Activated naive CD4-positive, alpha-beta T cell (primary cell): ENCODE measurements around the gene THSD4.

Experiments used
- DNase-seq, 4 experiments: peaks; one replicate each; lab custom pipeline; 2025; lab: John Stamatoyannopoulos, UW

THSD4 gene

DNA sequence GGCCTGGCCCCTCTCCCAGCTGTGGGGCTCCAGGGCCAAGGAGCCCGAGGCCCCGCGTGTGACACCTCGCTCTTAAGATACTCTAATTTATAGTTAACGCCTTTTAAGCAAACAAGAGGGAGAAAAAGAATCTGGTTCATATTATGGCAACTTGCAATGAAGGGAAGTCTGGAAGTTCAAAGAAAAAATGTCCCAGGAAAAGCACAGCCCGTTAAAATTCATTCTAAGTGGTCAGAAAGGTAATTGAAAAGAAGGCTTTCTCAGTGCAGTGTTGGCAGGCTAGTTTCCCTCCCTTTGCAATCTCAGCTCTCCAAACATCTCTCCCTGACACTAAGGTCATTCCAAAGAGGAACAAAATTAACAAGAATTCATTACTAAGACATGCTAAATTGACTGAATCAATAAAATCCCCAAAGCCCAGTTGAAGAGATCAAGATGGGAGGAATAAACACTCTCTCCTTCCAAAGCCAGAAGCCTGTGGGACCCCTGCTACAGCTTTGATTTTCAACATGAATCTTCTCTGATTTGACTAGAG lies 339.3 kb downstream of the THSD4 start:
- no peak for DNase-seq

DNA sequence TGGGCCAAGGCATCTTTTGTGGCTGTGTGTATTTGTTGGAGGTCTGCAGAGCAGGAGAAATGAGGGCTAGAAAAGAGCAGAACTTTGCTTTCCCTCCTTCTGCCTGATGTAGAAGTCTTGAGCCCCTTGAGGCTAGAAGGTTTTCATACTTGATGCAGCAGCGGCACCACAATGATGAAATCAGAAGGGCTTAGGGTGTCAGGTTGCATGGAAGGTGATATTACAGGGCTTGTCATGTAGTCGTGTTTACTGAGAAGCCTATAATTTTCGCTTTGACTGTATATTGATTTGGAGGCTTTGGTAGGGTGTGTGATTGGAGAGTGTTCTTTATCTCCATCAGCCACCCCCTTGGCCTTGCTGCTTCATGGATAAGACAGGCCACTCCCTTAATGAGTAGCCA lies 339.8 kb downstream of the THSD4 start:
- no peak for DNase-seq

DNA sequence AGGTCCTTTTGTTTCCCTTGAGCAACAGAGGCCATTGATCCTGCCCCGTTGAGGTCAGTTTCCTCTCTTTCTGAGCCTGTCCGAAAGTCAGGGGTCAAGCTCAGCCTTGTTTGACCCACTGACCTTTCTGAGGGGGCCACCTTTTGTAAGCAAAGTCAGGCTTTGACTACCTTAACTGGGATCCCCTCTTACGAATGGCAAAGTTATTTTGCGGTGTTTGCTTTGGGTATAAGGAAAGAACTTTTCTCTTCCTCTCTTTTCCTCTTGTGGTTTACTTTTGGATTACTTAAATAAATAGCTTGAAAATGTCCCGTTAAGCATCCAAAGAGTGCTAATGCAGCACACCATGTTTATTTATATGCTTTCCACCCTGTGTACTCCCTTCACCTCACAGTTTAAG lies 340.6 kb downstream of the THSD4 start:
- DNase-seq: no peak

DNA sequence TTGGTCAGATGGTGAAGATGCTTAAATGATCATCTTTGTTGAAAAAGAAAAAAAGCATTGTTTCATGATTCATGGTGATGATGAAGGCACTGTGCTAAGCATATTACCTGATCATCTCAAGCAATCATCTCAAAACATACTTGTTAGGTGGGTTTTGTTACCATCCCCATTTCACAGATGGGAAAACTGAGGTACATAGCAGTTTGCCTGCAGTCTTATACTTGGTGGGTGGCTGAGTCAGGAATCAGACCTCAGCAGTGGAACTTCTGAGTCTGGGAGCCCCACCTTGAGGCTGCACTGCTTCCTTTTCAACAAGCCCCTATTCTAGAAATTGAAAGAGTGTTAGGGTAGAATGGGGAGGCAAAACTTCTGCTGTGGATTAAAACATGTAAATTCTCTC lies 341.1 kb downstream of the THSD4 start:
- no peak for DNase-seq

DNA sequence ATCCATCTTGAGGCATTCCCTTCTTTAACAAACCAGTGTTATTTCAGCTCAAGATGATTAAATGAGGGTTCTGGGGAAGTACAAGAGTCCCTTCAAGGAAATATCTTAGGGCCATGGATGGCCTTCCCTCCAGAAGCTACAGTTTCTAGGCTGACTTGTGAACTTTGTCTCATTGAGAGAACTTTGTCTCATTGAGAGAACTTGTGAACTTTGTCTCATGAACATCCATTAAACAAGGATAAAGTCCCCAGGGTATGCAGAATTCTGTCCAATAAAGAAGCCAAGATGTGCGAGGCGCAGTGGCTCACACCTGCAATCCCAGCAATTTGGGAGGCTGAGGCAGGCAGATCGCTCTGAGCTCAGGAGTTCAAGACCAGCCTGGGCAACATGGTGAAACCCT lies 341.5 kb downstream of the THSD4 start:
- no peak for DNase-seq

DNA sequence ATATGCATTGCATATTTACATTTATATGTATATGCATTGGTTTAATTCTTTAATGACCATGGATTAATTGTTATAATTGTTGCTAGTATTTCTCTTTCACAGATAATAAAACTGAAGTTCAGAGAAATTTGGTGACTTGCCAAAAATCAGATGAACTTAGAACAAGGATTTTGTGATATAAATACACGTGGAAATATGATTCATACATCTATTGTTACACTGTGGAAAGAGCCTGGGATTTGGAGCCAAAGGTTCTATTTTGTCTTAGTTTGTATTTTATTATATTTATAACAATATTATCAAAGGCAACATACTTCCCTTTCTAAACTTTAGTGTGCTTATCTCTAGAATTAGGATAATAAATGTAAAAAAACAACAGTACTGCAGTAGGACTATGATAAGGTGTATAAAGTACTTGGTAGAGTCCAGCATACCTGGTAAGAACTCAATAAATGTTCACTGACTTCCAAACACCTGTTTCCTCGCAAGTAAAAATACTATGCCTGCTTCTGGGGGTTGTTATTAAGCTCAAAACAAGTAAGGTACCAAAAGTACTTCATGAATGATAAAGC lies 342.9 kb downstream of the THSD4 start:
- DNase-seq: no peak

DNA sequence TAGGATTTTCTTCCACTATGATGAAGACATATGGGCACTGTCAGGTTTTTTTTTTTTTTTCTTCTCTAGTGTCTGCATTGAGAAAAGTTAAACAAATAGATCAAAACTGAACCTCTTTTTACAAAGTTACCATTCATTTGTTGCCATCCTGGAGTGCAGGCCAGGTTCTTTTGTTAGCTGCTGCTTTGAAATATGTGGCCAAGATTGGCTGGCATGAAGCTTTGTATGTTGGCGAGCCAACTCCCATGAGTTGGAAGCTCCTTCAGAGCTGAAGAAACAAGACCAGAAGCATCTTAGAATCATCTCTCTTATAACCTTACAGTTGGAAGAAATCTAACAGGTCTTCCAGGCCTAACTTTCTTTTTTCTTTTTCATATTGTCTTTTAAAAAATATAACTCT lies 346.5 kb downstream of the THSD4 start:
- DNase-seq: no peak

DNA sequence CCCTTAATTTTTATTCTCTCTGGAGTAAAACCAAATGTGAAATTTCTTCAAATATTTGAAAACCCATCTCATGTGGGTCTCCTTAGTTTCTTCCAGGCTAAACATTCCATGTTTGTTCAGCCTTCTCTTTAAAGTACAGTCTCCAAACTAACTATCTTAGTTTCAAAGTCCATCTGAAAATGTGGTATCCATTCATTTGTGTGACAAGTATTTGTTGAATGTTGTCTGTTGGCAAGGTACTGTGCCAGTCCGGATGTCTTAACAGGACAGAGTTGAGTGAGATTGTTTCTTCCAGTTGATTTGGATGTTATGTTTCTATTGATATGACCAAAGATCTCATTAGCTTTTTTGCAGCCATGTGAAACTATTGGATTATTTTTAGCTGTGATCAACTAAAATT lies 347.4 kb downstream of the THSD4 start:
- no peak for DNase-seq

DNA sequence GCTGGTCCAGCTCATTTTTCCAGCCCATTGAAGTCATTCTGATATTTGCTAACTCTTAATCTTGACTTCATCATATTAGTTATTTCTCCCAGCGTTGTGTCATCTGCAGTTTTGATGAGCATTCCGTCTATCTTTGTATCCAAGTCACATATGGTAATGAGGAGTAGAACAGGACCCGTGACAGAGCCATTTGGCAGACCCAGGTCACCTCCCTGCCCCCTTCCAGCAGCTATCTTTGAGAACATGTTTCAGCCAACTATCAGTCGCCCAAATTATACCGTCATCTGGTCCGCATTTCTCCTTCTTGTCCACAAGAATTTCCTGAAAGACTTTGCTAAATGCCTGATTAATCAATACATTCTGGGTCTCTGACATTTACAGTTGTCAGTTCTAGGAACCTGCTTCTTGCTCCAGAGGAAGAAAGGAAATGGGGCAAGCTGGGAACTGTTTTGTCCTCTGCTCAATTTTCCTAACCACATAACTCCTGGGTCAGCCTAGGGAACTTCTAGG lies 347.9 kb downstream of the THSD4 start:
- DNase-seq: no peak

DNA sequence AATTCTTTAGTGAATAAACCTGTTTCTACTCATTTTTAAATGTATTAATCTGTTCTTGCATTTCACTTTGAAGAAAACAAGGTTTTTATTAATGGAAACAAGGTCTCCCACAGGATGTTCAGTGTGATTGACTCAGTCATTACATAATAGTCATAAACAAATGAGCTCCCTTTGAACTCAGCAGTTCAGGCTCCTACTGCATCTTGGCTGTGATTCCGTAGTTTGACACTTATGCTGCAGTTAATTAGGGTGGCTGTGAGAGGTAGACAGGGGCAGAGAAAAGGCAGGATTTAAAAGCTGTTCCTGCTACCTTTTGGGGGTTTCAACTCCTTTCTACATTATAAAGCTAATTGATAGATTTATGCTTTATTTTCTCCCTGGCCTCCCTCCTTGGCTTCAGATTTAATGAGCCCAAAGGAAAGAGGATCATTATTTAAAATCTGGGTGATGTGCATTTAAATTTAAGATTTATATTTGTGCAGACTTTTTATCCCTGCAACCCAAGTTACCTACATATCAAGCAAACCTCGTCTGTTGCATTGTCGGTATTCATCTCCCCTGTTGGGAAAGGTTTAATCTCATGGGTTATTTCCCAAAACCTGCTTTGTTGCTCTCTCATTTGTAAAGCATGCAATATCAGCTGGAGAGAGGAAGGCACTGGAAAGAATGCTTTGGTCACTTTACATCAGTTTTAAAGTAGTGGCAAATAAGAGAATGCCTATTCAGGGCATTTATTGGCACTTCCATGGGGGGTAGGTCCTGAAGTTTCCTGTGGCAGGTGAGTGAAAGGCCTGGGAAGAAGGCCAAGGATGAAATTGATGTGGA lies 350.1 kb downstream of the THSD4 start:
- DNase-seq: no peak

DNA sequence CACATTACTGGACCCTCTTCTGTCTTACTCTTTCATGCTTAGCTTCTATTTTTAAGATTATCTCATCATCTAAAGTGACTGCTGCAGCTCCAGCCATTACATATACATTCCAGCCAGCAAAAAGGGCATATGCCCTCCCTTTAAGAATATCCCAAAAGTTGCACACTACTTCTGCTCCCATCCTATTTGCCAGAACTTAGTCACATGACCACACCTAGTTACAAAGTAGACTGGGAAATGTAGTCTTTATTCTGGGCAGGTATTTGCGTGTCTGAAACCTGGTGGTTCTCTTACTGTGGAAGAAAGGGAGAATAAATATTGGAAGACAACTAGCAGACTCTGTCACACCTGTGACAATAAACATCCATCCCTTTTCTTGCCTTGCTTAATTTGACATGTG lies 353.4 kb downstream of the THSD4 start:
- no peak for DNase-seq

DNA sequence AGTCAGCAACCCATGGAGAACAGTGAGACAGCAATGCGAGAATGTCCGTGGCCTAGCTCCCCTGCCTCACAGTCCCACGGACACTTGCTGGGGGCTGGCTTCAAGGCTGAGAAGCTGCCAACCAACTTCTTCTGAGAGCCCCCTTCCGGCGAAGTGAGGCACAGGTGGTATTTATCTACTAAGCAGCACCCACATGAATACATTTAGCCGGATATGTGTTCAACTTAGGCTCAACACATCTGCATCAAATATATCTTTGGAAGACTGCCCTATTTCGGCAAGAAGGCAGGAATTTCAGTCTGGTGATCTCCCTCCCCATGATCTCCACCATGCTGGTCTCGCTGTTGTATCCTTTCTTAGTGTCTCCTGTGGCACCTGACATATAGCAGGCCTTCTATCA lies 354.1 kb downstream of the THSD4 start:
- DNase-seq: no peak

DNA sequence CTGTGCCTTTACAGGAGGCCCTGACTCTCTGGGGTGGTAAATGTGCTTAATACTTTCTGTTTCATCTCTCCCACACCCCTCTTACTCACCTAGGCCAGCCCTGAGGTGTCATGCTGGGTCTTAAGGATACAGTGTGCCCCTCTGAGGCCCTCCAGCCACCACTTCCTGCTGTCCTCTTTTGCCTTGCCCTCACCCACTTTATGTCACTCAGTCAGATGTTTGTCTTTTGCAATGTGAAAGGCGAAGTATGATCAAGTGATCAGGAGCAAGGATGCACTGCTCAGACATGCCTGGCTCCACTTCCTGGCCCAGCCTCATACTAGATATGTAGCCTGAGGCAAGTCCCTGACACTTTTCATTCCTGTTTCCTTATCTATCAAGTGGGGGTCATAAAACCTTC lies 356.1 kb downstream of the THSD4 start:
- no peak for DNase-seq

DNA sequence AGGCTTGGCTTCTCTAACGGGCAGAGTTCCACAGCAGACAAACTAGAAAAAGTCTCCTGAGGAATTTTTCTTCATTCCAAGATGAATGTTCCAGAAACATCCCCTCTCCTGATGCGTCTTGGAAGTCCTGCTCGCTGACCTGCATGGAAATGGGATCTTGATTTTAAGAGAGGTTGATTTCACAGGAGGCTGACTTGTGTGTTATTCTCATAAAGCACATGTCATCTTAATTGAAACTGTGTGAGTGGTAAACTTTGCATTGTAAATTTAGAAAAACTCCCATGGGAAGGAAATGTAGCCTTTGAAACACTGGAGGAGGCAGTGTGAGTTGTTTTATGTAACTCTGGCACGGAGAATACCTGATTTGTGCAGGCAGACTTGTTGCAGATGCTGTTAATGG lies 357.3 kb downstream of the THSD4 start:
- no peak for DNase-seq

DNA sequence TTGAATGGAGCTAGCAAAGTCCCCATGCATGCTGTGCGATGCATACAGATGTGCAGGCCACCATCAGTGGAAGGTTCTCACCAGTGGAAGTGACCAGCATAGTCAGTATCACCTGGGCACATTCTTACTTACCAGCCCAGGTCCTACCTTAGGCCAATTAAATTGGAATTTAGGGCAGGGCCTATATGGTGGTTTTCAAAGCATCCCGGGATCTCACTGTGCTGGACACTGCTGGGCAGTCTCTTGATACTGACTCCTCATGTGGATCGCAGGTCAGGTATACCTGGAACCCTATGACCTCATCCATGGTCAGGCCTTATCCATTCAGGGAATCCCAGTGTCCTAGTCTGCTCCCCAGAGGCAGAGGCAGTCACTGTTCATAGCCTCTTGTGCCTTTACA lies 358.5 kb downstream of the THSD4 start:
- DNase-seq: no peak

DNA sequence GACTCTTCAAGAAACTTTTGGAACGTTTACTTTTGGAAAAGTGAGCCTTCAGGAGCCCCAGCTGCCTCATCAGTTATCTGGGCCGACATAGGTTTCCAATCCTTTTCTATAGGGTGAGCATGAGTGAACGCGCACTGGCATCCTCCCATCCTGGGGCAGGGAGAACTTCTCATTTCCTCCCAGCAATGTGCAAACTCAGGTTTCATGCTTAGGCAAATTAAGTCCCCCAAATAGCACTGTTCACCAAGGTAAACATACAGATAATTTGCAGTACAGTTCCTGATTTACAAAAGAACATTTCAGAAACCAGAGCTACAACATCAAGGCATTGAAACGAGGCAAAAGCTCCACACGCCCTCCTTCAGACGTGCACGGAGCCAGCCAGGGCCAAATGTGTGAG lies 361.6 kb downstream of the THSD4 start:
- no peak for DNase-seq

DNA sequence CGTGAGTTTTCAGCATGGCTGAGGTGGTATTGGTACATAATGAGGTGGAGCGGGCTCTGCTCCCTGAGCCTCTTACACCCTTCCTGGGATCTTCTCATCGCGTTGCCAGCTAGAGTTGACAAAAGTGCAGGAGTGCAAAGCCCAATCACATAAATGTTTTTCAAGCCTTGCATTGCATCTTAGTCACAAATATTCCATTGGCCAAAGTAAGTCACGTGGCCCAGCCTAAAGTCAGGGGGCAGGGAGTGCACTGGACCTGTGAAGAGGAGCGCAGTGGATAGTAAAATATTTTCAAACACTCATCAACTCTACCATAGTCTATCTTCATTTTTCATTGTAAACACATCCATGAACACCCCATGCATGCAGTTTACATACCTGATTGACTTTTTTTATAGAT lies 365.3 kb downstream of the THSD4 start:
- no peak for DNase-seq

DNA sequence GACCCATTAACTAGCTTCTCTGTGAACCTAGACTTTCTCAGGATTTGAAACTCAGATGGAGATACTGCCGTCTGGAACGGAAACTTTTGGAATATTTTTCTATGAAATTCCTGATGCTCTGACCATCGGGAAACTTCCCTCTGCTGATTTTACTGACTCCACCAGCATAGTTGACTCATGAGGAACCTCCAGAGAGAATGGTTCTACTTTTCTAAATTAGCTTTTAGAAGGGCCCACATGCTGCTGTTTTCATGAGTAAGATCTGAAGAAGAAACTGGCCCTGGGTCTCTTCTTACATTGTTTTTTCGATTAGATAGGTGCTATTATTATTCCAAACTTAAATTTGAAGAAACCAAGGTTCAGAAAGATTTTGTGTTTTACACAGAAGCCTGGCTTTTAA lies 368.8 kb downstream of the THSD4 start:
- no peak for DNase-seq

DNA sequence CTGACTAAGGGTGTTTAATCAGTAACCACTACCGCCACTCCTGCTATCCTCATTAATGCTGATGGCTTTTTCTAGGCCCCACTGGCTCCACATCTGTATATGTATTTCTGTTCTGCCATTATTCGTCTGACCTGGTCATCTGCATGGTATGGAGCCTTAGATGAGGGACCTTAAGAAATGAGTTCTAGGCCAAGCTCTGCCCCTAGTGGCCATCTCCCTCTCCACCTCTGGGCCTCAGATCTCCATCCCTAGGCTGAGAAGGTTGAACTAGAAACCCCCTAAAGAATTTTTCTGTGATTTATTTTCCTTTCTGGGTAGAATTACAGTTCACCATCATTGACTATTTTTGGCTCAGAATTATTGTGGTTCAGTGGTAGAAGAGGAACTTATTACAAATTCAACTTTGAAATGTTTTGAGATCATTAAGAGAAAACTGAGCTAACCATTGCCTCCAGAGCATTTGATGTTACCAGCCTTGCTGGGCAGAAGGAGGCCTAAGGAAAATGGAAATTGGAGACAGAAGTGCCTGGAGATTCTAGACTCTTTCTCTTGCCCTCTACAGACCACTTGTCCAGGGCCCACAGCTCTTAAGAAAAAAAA lies 369.9 kb downstream of the THSD4 start:
- no peak for DNase-seq

DNA sequence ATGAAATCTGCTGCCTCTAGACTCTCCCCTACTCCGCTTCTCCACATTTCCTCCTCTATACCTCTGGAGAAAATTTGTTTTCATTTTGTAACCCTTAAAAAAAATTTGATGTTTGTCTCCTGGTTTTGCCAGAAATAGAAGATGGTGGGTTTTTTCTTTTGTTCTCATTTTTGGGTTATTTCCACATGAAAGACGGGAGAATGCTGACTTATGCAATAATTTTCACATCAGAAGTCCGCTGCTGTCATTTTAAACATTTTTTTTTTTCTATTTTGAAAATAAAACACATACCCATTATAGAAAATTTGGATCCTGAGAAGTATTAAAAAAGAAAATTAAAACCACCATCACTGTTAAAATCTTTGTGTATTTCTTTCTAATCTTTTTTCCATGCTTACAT lies 374.3 kb downstream of the THSD4 start:
- no peak for DNase-seq

DNA sequence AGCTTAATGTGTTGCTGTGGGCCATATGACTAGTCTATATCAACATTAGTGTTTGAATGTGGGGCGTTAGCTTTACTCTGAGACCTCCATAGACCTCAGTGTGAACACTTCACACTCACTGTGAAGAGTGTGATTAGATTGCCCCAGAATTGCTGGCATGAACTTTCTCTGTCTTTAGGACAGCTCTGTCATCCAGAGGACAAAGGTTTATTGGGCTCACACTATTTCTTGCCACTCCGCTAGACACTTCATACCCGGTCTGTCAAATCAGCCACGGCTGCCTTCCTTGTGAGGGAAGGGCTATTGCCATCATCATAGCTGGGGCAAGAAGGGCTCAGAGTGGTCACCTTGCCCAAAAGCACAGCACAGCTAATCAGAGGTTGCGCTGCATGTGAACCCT lies 378.3 kb downstream of the THSD4 start:
- DNase-seq: no peak

DNA sequence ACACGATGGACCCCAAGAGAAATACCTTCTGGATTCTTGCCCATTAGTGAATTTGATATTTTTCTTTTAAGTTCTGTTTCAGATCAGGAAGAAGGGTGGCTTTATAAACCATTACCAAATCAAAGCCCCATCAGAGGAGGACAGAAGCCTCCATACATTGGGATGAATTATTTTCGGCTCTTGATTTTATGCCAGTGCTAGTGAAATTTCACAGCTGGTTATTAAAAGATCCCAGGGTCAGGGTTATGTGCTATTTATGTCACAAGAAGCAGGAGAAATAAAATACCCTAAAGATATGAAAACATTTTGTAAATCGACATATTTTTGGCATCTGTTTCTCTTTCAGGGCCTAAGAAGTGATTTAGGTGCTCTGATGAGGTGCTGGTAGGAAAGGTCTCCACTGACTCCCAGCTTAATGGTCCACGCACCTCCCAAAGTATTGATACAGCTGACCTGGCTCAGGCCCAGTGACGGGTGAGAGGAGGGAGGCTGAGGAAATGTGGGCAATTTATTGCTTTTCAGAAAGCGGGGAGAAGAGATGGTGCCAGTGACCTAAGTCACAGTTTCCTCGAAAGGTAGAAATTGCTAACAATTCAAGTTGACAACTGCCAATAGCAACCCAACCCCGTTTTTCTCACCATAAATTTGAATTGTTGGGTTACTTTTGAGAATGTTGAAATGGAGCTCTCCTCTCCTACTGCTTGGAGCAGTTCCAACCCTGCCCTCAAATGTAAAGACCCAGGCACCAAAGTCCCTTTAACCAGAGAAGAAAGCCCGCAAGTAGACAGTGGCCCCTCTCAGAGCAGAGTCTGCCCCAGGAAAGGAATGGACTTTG lies 379.5 kb downstream of the THSD4 start:
- no peak for DNase-seq
